ENCODE data around the gene SOX6.

DNA sequence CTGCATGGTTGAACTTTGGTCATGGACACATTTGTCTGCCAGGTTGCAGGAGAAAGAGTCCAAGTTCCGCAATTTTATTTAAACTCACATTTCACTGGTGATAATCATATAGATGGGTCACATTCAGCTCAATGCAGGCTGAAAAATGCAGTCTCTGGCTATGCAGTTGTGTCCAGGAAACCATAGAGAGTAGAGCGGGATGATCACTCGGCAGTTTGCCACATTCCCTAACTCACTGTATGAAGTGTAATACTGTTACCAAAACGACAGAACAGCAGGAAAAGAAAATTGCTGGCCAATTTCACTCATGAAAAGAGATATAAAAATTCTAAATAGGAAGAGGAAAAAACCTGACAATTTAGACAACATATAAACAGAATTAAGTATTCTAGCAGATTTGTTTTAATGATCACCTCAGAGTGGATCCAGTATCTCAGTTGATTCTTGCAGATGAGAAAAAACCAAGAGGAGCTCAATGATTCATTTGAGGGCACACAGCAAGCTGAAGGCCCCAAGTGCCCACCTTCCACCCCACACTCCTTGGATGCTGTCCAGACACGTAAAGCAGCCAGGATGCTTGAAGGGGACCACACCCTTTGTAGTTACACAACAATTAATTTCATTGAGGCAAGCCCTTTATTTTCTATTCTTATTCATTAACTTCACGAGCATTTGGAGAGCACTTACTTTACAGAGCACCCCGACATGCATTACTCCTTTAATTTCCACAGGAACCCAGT is 422.3 kb downstream of the SOX6 start:
- TF ChIP-seq CTCF (IDR thresholded peaks at IDR 0.05) (no peak), ZFX (IDR thresholded peaks at IDR 0.05; ENCODE audit: borderline replicate concordance) (no peak)

Data from 22Rv1 (cell line).